Stimulated activated CD8-positive, alpha-beta memory T cell treated with anti-CD3 and anti-CD28 coated beads, Interleukin-7, amount 100 ng/mL, for 4 hours (primary cell): ENCODE data around the gene BBS12.
"Not testable (repeated sequence)": the region's sequence is repeated elsewhere in the genome, so short reads cannot be mapped to it uniquely, and the experiment has no call there.

Experiments used
- DNase-seq, 2 donors: peaks; one replicate each; pipeline ENCODE4 v3.0.0-alpha.2; 2020; ENCODE audit warnings: low read depth in 2 of 2

Gene BBS12

GRCh38 chr4:122764821-122765215 lies 32.3 kb downstream of the BBS12 start:
- no peak for DNase-seq

GRCh38 chr4:122765692-122766352 lies 33.3 kb downstream of the BBS12 start:
- no peak for DNase-seq

GRCh38 chr4:122766353-122766705 lies 33.8 kb downstream of the BBS12 start:
- DNase-seq: no peak

GRCh38 chr4:122766950-122767349 lies 34.4 kb downstream of the BBS12 start:
- no peak for DNase-seq

- DNase-seq: no peak
Observed at GRCh38 chr4:122771724-122772123, 39.2 kb downstream of the BBS12 start.

- no peak for DNase-seq
Observed at GRCh38 chr4:122772311-122772710, 39.8 kb downstream of the BBS12 start.

- DNase-seq: no peak
Observed at GRCh38 chr4:122772986-122773385, 40.5 kb downstream of the BBS12 start.

GRCh38 chr4:122775039-122775438 lies 42.5 kb downstream of the BBS12 start:
- DNase-seq: no peak

- DNase-seq: no peak
Observed at GRCh38 chr4:122775987-122776836, 43.7 kb downstream of the BBS12 start.

- DNase-seq: no peak
Observed at GRCh38 chr4:122776916-122777315, 44.4 kb downstream of the BBS12 start.

- DNase-seq: no peak
Observed at GRCh38 chr4:122777846-122778673, 45.6 kb downstream of the BBS12 start.

- DNase-seq: no peak
Observed at GRCh38 chr4:122781486-122781885, 49.0 kb downstream of the BBS12 start.

GRCh38 chr4:122783301-122784215 lies 51.1 kb downstream of the BBS12 start:
- DNase-seq: no peak

- no peak for DNase-seq
Observed at GRCh38 chr4:122784261-122784660, 51.8 kb downstream of the BBS12 start.

- DNase-seq: no peak
Observed at GRCh38 chr4:122785099-122785498, 52.6 kb downstream of the BBS12 start.

GRCh38 chr4:122786296-122786695 lies 53.8 kb downstream of the BBS12 start:
- not testable (repeated sequence) for DNase-seq

GRCh38 chr4:122786920-122787319 lies 54.4 kb downstream of the BBS12 start:
- not testable (repeated sequence) for DNase-seq

- DNase-seq: no peak
Observed at GRCh38 chr4:122787940-122788339, 55.4 kb downstream of the BBS12 start.

- no peak for DNase-seq
Observed at GRCh38 chr4:122788935-122789334, 56.4 kb downstream of the BBS12 start.

- no peak for DNase-seq
Observed at GRCh38 chr4:122793811-122794210, 61.3 kb downstream of the BBS12 start.
